Activated B cell treated with CpG ODN at 0.5 μM for 24 hours (primary cell): ENCODE results near the gene XPA. TPM values are rescaled to one million over a fixed set of nuclear protein-coding genes. Genes with fewer than 3 reads are reported as not detected.

Source experiments
- ATAC-seq: fragments of 200-7000 bp; cut with Tn5 transposase; one replicate; pipeline ENCODE4 v1.10.0; 2021; ENCODE audit warnings: low read depth, mild to moderate bottlenecking, moderate library complexity
- CTCF ChIA-PET: fragments of 350-600 bp; sonication (Branson Sonifier 250); formaldehyde crosslinking; loops from one replicate; lab custom pipeline; 2021; ENCODE audit warnings: antibody characterized with exemption; lab: Charles Lee
- POLR2A ChIA-PET: fragments of 350-600 bp; sonication (Branson Sonifier 250); formaldehyde crosslinking; loops from one replicate; lab custom pipeline; 2021; ENCODE audit warnings: antibody characterized with exemption; lab: Charles Lee
- DNase-seq: peaks from one replicate; pipeline ENCODE4 v3.0.0; 2022
- H3K27ac Mint-ChIP-seq: one replicate; pipeline ENCODE4 v1.8.0; 2020; ENCODE audit warnings: mixed read lengths
- H3K27me3 Mint-ChIP-seq: one replicate; pipeline ENCODE4 v1.8.0; 2021; ENCODE audit warnings: mixed read lengths
- H3K36me3 Mint-ChIP-seq: one replicate; pipeline ENCODE4 v1.8.0; 2021; ENCODE audit warnings: low read depth, mixed read lengths
- H3K4me1 Mint-ChIP-seq: one replicate; pipeline ENCODE4 v1.8.0; 2021; ENCODE audit warnings: mixed read lengths
- H3K4me3 Mint-ChIP-seq: one replicate; pipeline ENCODE4 v1.8.0; 2020; ENCODE audit warnings: mild to moderate bottlenecking, mixed read lengths
- H3K9me3 Mint-ChIP-seq: one replicate; pipeline ENCODE4 v1.8.0; 2020; ENCODE audit warnings: mixed read lengths
- intact Hi-C: fragments of 100-400 bp; cut with micrococcal nuclease; formaldehyde crosslinking; loops from one replicate; pipeline ENCODE4 v1.15.1; 2024
- total RNA-seq: library from RNA; stranded (reverse); gene quantifications from 2 replicates; pipeline ENCODE4 v1.2.3, GENCODE V29; 2022
- TF ChIP-seq, protein P1 (sequence below): fragments of 200-600 bp; IDR thresholded peaks from one replicate; pipeline ENCODE4 v1.8.0; 2022; ENCODE audit warnings: antibody characterized with exemption, mild to moderate bottlenecking

XPA gene
- total RNA-seq, 1 donor from 2014 or later: 18.1 TPM

DNA sequence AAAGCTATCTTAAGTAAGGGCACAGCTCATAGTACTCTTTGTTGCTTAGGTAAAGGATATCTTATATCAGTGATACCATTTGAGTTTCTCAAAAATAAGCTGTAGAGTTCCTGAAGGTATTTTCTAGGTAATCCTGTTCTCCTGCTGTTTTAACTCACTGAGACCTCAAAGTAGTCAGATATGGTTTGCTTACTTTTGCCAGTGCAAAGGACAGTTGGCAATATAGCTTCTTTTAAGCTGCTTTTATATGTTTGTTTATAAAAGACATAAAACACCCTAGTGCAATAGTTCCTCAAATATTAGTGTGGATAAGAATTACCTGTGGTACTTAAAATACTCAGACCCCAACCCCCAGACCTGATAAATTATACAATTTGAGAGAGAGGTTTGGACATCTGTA lies 51.4 kb downstream of the XPA start:
- Mint-ChIP-seq H3K36me3 (peaks cover 76% of the 10 kb centered on the region), H3K9me3 (no peaks in the 10 kb centered on the region), H3K4me3 (no peak overlapping the region), H3K27me3 (no peaks in the 10 kb centered on the region), H3K27ac (no peak overlapping the region), H3K4me1 (no peaks in the 10 kb centered on the region)
- DNase-seq: no peak
- TF ChIP-seq, protein P1, sequence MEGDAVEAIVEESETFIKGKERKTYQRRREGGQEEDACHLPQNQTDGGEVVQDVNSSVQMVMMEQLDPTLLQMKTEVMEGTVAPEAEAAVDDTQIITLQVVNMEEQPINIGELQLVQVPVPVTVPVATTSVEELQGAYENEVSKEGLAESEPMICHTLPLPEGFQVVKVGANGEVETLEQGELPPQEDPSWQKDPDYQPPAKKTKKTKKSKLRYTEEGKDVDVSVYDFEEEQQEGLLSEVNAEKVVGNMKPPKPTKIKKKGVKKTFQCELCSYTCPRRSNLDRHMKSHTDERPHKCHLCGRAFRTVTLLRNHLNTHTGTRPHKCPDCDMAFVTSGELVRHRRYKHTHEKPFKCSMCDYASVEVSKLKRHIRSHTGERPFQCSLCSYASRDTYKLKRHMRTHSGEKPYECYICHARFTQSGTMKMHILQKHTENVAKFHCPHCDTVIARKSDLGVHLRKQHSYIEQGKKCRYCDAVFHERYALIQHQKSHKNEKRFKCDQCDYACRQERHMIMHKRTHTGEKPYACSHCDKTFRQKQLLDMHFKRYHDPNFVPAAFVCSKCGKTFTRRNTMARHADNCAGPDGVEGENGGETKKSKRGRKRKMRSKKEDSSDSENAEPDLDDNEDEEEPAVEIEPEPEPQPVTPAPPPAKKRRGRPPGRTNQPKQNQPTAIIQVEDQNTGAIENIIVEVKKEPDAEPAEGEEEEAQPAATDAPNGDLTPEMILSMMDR: no peak
- intact Hi-C loops: no loop called here
- ATAC-seq: no peak
- ChIA-PET POLR2A (interaction anchor here (1.4 kb wide), 2 partner anchors 12 to 51 kb away, joined by 3 to 4 read pairs; partner anchors contain the start of genes NCBP1, TSTD2 and XPA), CTCF (interaction anchor here (0.9 kb wide), 1 partner anchor 17 kb away, joined by 3 read pairs; no protein-coding TSS in a partner anchor)

DNA sequence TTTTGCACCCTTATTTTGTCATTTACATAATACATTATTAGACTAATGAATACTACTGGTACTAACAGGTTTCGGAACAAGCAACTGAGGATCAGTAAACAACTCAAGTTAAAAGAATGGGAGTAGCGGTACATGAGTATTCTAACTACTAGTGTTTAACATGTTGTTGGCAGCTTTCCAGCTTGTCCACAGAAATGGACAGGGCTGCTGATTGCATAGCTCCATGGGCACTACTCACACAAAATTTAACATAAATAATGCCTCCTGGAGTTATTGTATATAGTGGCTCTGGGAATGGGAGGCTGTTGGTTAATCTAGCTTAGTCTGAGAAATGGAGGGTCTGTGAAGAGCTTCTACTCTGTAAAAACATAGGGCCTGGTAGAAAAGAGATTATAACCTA lies 56.8 kb downstream of the XPA start:
- TF ChIP-seq, protein P1: no peak
- ChIA-PET POLR2A (no interaction called here), CTCF (interaction anchor here (1.5 kb wide), 1 partner anchor 25 kb away, joined by 5 read pairs; no protein-coding TSS in a partner anchor)
- H3K4me3 Mint-ChIP-seq: no peak overlapping the region
- peaks cover 49% of the 10 kb centered on the region for H3K36me3 Mint-ChIP-seq
- intact Hi-C loops: no loop called here
- H3K27me3 Mint-ChIP-seq: no peaks in the 10 kb centered on the region
- peaks cover 37% of the 10 kb centered on the region for H3K4me1 Mint-ChIP-seq
- DNase-seq (no peak), ATAC-seq (no peak)
- H3K9me3 Mint-ChIP-seq: no peaks in the 10 kb centered on the region
- no peak overlapping the region for H3K27ac Mint-ChIP-seq

DNA sequence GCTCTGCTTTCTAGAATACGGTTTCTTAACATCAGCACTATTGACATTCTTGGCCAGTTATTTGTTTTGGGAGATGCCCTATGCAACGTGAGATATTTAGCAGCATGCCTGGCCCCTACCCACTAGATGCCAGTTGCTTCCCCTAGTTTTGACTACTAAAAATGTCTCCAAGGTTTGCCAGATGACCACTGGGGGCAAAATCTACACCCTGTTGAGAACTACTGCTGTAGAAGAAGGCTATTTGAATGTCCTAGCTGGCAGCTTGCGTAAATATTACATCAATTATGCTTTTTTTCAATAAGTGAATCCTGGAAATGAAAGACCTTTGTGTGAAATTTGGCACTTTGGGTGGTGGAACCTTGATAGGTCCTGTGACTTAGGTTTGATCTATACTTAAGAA lies 58.5 kb downstream of the XPA start:
- ATAC-seq: no peak

DNA sequence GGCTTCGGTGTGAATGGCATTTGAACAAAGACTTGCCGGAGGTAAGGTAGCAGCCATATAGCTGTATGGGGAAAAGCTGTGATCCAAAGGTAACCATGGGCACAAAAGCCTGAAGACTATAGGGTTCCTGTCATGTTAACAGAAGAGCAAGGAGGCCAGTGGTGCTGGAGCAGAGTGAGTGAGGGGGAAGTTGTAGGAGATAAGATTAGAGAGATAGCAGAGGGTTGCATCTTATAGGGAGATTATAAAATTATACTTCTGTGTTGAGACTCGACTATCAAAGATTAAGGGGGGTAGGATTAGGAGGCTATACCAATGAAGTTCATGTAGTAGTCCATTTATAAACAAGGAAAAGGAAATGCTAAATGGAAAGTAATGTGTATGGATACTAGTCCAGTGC lies 60.2 kb downstream of the XPA start:
- DNase-seq: no peak
- ATAC-seq: no peak
- TF ChIP-seq, protein P1: no peak
- ChIA-PET POLR2A (no interaction called here), CTCF (no interaction called here)
- intact Hi-C loops: loop anchor here (10.0 kb wide), 4 partner anchors 468 to 1158 kb away; partner anchors contain the start of genes ANKS6, PRXL2C and ZNF510
- peaks cover 58% of the 10 kb centered on the region for H3K4me1 Mint-ChIP-seq
- no peak overlapping the region for H3K27ac Mint-ChIP-seq
- H3K27me3 Mint-ChIP-seq: no peaks in the 10 kb centered on the region
- H3K9me3 Mint-ChIP-seq: no peaks in the 10 kb centered on the region
- H3K4me3 Mint-ChIP-seq: no peak overlapping the region
- peaks cover 36% of the 10 kb centered on the region for H3K36me3 Mint-ChIP-seq

More for the DNA sequence above, 58.5 kb downstream of the XPA start:
- Mint-ChIP-seq H3K36me3 (peaks cover 42% of the 10 kb centered on the region), H3K4me3 (no peak overlapping the region), H3K9me3 (no peaks in the 10 kb centered on the region), H3K27me3 (no peaks in the 10 kb centered on the region), H3K4me1 (peaks cover 50% of the 10 kb centered on the region), H3K27ac (no peak overlapping the region)
- no peak for DNase-seq
- TF ChIP-seq, protein P1: no peak
- intact Hi-C loops: loop anchor here (10.0 kb wide), 4 partner anchors 466 to 1156 kb away; partner anchors contain the start of genes ANKS6, PRXL2C and ZNF510
- POLR2A ChIA-PET: interaction anchor here (1.2 kb wide), 1 partner anchor 11 kb away, joined by 3 read pairs; no protein-coding TSS in a partner anchor
- CTCF ChIA-PET: no interaction called here

DNA sequence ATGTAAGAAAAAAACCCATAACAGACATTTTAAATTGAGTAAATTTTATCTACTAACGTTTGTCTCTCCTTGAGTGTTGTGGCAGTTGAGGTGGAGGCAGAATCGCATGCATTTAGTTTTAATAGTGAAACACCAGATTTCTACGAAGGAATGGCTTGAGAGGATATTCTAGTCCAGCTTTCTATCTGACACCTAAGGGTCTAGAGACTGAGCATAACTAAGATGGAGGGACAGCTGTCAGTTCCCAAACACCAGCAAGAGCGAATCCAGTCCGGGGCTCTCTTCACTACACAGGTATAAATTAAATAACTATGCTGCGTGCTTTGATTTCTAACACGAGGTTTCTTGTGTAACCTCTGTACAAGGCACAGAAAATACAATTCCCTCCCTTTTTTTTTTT lies 62.1 kb downstream of the XPA start:
- no peak overlapping the region for H3K27ac Mint-ChIP-seq
- DNase-seq (no peak), ATAC-seq (no peak)
- CTCF ChIA-PET: no interaction called here
- no peaks in the 10 kb centered on the region for H3K27me3 Mint-ChIP-seq
- no peaks in the 10 kb centered on the region for H3K9me3 Mint-ChIP-seq
- peaks cover 59% of the 10 kb centered on the region for H3K4me1 Mint-ChIP-seq
- POLR2A ChIA-PET: interaction anchor here (0.7 to 3.2 kb wide), 2 partner anchors 62 to 410 kb away, joined by 3 to 31 read pairs; partner anchors contain the start of gene XPA
- H3K4me3 Mint-ChIP-seq: peak overlapping the region; percentile 100
- TF ChIP-seq, protein P1: no peak
- peaks cover 21% of the 10 kb centered on the region for H3K36me3 Mint-ChIP-seq
- intact Hi-C loops: loop anchor here (10.0 kb wide), 4 partner anchors 470 to 1160 kb away; partner anchors contain the start of genes ANKS6, PRXL2C and ZNF510
